C1 segment of cervical spinal cord (tissue), 14 donors: ENCODE data around the gene RABGAP1L.

Experiments used
- DNase-seq, 14 donors: peaks; one replicate each; lab custom pipeline; 2025; lab: John Stamatoyannopoulos, UW

Gene RABGAP1L

DNA sequence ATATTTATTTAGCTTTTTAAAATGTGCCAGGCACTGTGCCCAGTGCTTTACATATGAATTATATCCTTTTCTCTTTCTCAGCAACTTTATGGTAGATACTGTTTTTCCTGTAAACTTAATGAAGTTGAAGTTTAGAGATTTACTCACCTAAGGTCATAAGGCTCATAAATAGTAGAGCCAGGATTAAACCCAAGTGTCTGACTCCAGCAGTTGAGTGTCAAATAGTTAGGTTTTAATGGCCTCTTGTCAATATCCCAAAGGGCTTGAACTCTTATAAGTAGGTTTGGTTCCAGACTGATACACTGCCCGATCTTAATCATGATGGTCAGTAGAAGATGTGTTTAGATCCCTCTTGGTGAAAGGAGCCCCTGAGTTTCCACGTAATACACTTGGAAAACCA lies 37.8 kb downstream of the RABGAP1L start:
- DNase-seq, result no peak

DNA sequence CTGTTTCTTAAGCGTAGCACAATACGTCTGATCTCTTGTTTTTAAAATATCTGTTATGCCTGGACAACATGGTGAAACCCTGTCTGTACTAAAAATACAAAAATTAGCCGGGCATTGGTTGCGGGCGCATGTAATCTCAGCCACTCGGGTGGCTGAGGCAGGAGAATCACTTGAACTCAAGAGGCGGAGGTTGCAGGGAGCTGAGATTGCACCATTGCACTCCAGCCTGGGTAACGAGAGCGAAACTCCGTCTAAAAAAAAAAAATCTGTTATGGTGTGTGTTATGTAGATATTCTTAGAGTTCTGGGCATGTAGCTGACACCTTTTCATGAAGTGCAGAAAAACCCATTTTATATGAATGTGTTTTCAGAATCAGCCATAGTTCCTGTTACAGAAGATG lies 38.2 kb downstream of the RABGAP1L start:
- DNase-seq, result no peak

DNA sequence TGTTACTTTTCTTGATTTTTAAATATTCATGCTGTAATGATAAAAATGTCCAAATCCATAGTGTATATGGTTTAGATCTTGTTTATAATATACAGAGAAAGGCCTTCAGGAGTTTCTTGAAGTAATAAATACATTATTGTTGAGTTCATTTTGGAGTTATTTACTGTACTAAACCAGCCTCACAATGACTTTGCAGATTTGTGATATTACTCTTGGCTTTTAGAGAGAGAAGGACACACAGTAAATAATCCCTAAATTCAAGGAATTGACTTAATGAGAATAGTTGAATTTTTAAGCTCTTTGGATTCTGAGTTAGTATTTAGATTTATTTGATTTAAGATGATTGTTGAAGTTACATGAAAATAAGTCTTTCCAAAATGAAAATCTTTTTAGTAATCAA lies 38.9 kb downstream of the RABGAP1L start:
- DNase-seq, result no peak

DNA sequence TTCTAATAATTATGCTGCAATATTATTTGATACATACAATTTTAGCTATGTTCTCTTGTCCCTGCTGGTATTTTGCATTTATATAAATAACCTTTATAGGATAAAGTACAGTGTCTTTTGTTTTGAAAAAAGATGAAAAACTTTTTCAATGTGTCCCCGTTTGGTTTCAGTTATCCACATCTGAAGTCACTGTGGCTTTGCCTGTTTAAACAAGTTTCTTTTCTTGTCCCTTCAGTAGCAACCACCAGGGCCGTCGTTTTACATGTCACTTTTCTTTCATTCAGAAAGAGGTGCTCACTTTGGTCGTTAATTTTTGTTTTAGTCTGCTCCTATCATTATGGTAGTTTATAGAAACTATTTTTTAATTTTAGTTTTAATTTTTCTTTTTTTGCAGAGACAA lies 41.4 kb downstream of the RABGAP1L start:
- DNase-seq, result no peak

DNA sequence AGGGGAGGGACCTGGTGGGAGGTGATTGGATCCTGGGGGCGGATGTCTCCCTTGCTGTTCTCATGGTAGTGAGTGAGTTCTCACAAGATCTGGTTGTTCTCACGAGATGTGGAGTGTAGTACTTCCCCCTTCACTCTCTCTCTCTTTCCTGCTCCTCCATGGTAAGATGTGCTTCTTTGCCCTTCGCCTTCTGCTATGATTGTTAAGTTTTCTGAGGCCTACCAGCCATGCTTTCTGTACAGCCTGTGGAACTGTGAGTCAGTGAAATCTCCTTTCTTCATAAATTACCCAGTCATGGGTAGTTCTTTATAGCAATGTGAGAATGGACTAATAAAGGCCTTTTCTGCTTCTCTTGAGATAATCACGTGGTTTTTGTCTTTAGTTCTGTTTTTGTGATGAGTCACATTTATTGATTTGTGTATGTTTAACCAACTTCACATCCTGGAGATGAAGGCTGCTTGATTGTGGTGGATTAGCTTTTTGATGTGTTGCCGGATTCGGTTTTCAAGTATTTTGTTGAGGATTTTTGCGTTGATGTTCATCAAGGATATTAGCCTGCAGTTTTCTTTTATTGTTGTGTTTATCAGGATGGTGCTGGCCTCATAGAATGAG lies 45.5 kb downstream of the RABGAP1L start:
- no peak for DNase-seq

DNA sequence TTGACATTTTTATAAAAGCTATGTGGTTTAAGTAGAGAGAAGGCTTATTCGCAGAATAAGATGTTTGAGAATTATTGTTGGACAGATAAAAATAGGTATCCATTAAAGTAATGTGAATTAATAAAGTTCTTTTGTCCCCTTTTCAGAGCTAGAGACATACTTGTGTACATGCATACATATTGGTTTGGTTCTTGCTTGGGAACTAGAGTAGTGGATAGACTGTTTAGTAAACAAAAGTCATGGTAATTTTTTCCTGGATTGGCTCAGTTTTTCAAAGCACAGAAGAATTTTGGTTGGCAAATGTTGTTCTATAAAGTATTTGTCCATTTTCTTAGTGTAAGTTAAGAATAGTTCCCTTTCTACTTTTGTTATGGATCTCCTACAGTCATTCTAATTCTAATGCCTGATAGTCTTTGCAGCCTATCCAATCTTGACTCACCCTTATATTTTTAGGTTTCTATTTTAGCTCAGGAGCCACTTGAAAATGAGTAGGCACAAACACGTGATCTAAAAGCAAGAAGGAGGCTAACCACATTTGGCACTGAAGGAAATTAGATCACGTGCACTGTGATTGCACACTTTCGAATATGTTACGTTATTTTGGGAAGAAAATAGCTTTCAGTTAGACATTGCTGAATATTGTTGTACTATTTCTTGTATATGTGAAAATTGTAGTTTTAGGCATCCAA lies 47.0 kb downstream of the RABGAP1L start:
- DNase-seq, result no peak

DNA sequence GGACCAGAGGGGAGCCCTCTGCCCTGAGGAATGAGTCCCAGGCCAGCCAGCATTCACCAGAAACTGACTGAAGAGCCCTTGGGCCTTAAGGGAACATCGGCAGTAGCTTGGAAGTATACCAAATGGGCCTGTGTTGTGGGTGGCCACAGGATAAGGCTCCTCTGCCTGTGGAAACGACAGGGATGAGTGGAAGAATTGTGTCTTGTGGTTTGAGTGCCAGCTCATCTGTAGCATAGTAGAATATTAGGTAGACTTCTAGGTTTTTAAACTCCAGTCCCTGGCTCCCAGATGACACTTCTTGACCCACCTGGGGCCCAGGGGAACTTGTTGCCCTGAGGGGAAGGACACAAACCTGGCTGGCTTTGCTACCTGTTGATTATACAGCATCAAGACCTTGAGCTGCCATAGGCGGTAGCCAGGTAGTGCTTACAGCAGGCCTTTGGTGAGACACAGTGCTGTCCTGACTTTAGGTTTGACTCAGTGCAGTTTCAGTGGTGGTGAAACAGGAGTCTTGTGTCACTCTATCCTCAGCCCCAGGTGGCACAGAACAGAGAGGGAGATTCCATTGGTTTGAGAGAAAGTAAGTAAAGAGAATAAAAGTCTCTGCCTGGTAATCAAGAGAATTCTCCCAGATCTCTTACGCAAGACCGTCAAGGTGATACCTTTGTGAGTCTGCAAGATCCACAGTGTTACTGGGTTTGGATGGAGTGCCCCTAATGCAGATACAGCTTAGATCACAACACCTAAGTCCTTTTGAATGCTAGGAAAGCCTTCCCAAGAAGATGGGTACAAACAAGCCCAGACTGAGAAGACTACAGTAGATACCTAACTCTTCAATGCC lies 50.2 kb downstream of the RABGAP1L start:
- no peak for DNase-seq

DNA sequence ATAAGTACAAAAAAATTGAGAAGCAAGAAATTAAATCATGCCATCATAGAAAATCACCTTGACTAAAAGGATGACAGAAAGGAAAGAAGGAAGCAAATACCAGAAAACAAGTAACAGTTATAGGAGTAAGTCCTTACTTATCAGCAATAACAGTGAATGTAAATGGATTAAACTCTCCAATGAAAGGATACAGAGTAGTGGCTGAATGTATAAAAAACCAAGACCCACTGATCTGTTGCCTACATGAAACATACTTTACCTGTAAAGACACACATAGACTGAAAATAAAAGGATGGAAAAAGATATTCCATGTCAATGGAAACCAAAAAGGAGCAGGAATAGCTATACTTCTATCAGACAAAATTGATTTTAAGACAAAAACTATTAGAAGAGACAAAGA lies 52.2 kb downstream of the RABGAP1L start:
- DNase-seq, result no peak

DNA sequence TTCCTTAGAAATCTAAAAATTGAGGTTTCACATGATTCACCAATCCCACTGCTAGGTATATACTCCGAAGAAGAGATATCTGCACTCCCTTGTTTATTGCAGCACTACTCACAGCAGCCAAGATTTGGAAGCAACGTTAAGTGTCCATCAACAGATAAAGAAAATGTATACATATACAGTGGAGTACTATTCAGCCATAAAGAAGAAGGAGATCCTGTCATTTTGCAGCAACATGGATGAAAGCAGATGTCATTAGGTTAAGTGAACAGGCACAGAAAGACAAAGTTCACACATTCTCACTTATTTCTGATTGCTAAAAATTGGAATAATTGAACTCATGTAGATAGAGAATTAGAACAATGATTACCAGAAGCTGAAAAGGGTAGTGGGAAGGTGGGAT lies 56.4 kb downstream of the RABGAP1L start:
- no peak for DNase-seq

DNA sequence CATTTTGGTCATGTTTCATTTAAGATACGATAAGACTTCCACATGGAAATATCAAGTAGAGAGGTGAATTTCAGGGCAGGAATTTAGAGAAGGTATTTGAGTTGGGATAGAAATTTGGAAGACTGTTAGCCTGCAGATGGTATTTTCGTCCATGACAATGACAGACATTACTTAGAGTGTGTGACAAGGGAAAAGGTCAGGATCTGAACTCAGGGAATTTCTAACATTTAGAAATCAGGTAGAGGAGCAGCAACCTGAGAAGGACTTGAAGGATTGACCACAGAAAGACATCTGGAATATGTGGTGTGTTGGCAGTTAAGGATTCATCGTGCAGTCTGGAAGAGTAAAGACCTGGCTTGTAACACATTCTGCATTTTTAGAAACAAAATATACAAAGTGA lies 57.9 kb downstream of the RABGAP1L start:
- DNase-seq, result peak in 1 of 14 donors; percentile 28

DNA sequence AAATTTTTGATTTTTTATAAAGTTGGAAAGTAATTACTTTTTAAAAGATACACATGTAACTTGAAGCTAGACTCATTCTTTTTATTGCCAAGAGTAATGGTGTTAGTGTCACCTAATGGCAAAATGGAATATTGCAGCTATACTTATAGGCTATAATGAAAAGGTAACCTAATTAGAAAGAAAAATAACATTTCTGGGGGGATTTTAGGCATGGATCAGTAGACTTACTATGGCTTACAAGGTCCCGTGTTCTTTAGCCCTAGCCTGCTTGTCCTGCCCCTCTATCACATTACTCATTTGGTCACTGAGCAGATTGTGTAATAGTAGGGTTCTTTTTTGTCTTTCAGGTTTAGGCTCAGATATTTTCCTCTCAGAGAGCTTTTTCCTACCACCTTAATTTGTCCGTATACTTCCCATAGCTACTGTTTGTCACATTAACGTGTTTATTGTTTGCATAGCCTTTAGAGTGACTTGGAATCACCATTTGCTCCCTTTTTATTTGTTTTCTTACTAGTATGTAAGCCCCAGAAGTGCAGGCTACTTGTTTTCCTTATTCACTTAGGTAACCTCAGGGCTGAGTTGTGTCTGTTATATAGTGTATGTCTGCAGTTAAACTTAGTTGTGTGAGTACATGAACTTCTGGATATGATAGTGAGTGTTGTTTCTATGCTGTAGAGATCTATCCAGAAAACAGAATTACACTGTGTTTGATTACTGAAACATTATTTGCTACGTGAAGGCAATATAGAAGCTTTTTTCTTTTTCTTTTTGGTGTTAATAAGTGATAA lies 58.7 kb downstream of the RABGAP1L start:
- peak in 1 of 14 donors; percentile 35 for DNase-seq

DNA sequence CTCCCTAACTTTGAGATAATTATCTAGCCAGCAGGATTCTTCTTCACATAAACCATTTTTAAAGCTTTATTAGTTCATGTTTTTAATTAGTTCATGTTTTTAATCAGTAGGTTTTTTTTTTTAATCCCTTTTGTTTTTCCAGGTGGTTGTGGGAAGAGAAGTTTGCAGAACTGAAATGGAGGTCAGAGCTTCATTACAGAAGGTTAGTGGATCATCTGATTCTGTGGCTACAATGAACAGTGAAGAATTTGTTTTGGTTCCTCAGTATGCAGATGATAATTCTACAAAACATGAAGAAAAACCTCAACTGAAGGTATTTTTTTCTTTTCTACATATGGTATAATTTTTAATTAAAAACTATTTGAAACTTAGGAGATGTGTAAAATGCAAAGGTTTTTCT lies 59.7 kb downstream of the RABGAP1L start:
- DNase-seq, result no peak

DNA sequence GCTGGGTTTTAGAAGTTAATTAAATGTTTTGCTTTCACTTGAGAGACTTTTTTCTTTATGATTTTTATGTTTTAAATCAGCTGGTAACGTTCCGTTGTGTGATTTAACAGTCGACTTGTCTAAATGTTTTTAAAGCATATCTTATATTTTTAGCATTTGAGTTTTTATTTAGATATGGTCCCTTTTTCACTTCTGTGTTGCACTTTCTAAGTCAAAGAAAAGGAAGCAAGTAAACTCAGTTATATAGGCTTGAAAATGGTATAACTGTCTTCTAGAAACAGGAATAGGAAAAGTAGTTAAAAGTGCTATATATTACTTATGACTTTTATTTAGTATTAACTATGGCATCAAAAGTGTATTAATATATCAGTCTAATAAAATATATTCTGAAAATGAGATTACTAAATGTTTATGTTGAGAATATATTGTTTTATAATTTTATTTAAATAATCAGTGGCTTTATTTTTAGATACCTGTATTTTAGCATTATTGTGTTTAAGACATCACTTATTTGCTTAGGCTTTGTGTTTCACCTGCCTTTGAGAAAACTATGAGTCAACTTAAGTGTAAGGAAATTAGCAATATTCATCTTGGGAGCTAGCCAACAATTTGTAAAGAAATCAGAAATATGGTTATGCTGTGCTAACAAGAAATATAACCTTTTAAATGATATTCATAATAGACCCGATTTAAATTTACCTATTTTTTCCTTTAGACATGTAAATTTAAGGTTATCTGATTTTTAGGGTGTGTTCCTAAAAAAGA lies 60.5 kb downstream of the RABGAP1L start:
- DNase-seq, result no peak

DNA sequence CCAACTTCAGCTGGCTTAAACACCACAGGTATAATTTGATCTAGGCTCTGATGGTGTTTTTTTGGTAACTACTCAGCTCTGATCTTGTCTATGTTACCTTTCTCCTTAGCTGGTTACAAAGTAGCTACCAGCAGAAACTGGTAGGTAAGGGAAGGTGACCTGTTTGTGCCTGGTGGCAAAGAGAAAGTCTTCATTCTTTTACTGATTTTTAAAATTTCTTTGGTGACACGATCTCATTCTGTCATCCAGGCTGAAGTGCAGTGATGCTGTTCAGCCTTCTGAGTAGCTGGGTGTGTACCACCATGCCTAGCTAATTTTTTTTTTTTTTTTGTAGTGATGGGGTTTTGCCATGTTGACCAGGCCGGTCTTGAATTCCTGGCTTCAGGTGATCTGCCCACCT lies 62.4 kb downstream of the RABGAP1L start:
- no peak for DNase-seq

DNA sequence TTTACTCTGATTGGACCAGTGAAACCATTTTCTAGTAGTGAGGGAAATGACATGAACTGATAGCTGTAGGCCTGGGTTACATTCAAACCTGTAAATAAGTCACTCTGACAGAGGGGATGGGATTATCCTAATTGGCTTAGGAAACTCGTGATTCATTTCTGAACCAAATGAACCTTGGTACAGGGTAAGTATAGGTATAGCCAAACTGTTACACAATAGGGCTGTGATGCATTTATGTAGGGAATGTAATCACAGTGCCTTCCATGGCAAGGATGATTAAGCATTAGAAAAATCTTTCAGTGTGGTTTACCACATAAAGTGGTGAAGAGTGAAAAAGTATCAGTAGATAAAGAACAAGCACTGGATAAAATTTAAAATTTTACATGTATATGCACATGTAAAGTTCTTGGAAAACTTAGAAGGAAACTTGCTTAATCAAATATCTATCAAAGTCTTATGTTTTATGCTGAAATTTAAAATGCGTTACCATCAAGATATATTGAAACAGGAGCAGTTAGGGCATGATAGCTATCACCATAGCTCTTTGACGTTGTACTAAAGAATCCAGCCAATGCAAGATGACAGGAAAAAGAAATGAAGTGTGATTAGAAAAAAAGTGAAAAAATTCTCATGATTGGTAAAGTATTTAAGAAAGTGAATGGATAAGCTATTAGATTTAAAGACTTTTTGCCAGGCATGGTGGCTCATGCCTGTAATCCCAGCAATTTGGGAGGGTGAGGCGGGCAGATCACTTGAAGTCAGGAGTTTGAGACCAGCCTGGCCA lies 63.0 kb downstream of the RABGAP1L start:
- DNase-seq, result no peak

DNA sequence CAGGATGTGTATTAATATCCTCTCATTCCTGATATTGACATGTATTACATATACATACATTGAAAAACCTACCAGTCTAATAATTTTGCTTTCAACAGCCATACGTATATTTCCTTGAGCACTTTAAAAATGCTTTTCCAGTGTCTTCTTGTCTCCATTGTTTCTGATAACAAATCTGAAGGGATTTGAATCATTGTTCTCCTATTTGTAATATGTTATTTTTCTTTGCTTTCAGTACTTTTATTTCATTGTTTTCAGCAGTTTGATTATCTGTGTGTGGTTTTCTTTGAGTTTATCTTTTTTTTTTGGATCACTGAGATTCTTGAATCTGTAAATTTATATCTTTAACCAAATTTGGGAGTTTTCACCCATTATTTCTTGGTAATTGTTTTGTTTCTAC lies 65.3 kb downstream of the RABGAP1L start:
- no peak for DNase-seq

DNA sequence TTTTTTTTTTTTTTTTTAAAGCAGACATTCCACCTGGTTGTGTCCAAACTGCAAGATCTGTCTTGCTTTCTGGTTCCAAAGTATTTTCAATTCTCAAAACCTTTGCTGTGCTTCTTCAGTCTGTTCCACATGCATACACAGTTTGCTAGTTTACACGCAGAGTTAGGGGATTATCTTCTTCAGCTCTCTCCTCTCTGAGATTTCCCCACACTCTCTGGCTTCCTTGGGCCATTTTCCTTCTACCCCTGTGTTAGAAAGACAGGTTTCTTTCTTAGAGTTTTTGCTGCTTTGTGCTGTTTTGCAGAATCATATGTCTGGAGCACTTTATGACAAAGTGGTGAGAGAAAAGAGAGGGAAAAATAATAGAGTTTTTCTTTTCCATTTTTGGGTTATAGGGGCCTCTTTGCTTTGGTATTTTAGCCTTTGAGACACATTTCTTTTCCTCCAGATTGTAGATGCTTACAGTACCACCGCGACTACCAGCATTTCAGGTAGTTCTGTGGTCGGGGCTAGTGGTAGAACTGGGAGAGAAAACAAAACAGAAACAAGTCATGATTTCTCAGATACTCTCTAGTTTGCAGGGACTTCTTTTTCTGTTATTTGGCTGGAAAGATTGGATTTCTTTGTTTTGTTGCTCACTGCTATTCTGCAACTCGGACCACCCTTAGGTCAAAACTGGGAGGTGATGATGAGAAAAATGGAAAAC lies 66.3 kb downstream of the RABGAP1L start:
- DNase-seq, result no peak

DNA sequence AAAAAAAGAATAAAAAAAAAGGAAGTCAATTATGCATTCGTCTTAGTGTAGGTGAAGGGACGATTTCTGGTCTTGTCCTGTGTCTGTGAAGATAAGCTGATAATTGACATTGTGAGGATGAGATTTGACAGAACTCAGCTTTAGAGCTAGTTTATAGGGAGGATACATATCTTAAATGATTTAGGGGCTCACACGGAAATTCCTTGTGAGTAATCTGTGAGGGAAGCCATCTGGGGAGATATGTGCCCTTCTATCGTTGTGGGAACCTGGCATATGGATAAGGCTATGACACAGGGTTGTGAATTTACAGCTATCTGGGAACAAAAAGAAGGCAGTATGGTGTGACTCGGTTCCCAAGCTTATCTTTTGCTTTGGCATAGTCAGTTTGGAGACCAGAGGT lies 71.1 kb downstream of the RABGAP1L start:
- no peak for DNase-seq

DNA sequence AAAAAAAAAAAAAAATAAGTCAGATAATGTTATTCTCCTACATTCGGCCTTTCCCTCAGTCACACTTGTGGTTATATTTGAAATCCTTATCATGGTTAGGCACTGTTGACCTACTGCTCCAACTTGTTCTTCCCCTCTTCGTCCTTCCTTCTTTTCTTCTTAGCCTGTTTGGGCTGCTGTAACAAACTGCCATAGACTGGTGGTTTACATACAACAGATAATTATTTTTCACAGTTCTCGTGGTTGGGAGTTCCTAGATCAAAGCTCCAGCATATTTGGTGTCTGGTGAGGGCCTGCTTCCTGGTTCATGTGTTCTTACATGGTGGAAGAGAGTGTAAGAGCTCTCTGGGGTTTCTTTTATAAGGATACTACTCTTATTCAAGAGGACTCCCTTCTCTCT lies 73.4 kb downstream of the RABGAP1L start:
- DNase-seq, result no peak
